GM18499 (cell line): Measurements from ENCODE around the gene SLC1A3.

ENCODE experiments used
- ATAC-seq: cut with Tn5 transposase; IDR thresholded peaks from one replicate; pipeline ENCODE4 v1.9.1; 2021; ENCODE audit warnings: moderate number of reproducible peaks; ENCODE audit not compliant: insufficient read depth, unreplicated experiment

The SLC1A3 gene

GRCh38 chr5:36653044-36653705 is 46.8 kb downstream of the SLC1A3 start:
- ATAC-seq = no peak

GRCh38 chr5:36654564-36654963 is 48.2 kb downstream of the SLC1A3 start:
- ATAC-seq = no peak

GRCh38 chr5:36655161-36655560 is 48.8 kb downstream of the SLC1A3 start:
- no peak for ATAC-seq

GRCh38 chr5:36656556-36656955 is 50.1 kb downstream of the SLC1A3 start:
- no peak for ATAC-seq

GRCh38 chr5:36657563-36657995 is 51.2 kb downstream of the SLC1A3 start:
- ATAC-seq = no peak

GRCh38 chr5:36658038-36658756 is 51.8 kb downstream of the SLC1A3 start:
- no peak for ATAC-seq

GRCh38 chr5:36659411-36659810 is 53.0 kb downstream of the SLC1A3 start:
- no peak for ATAC-seq

- no peak for ATAC-seq
Measured at GRCh38 chr5:36660397-36661049, 54.1 kb downstream of the SLC1A3 start.

GRCh38 chr5:36661456-36662220 is 55.2 kb downstream of the SLC1A3 start:
- ATAC-seq = no peak

GRCh38 chr5:36662291-36662851 is 56.0 kb downstream of the SLC1A3 start:
- no peak for ATAC-seq

- ATAC-seq = no peak
Measured at GRCh38 chr5:36664766-36665165, 58.4 kb downstream of the SLC1A3 start.

- ATAC-seq = no peak
Measured at GRCh38 chr5:36665628-36666027, 59.2 kb downstream of the SLC1A3 start.

GRCh38 chr5:36666274-36666673 is 59.9 kb downstream of the SLC1A3 start:
- ATAC-seq = no peak

GRCh38 chr5:36666986-36667385 is 60.6 kb downstream of the SLC1A3 start:
- no peak for ATAC-seq

GRCh38 chr5:36667824-36668223 is 61.4 kb downstream of the SLC1A3 start:
- no peak for ATAC-seq

GRCh38 chr5:36669015-36669651 is 62.7 kb downstream of the SLC1A3 start:
- ATAC-seq = no peak

GRCh38 chr5:36670548-36670947 is 64.1 kb downstream of the SLC1A3 start:
- ATAC-seq = no peak

- no peak for ATAC-seq
Measured at GRCh38 chr5:36675282-36675681, 68.9 kb downstream of the SLC1A3 start.

GRCh38 chr5:36679221-36679989 is 73.0 kb downstream of the SLC1A3 start:
- ATAC-seq = no peak
